ENCODE measurements around the gene ADAMTS13. TPM values are rescaled to one million over a fixed set of nuclear protein-coding genes. Genes with fewer than 3 reads are reported as not detected.

Gene ADAMTS13
- total RNA-seq, 6 experiments from 2014 or later: 8.1 to 27.7 (median 11.3) TPM

DNA sequence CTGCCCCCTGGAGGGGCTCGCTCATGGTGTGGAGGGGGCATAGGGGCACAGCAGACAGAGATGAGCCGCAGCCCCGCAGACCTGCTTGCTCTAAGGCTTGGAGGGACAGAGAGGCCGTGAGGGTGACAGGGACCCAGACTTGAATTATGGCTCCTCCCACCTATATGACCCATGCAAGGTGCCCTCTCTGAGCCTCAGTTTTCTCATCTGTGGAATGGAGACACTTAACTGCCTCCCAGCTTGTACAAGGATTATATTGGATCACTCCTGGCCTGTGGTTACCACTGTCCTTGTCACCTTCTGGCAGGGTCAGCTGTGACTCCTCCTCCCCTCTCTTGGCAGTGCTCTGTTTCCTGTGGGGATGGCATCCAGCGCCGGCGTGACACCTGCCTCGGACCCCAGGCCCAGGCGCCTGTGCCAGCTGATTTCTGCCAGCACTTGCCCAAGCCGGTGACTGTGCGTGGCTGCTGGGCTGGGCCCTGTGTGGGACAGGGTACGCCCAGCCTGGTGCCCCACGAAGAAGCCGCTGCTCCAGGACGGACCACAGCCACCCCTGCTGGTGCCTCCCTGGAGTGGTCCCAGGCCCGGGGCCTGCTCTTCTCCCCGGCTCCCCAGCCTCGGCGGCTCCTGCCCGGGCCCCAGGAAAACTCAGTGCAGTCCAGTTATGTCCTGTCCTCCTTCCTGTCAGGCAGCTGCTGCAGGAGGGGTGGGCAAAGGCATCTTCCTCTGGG lies 32.9 kb downstream of the ADAMTS13 start:
- peaks cover 0 to 3% (median 0%) of the 10 kb centered on the region in 4 donors for H3K4me1 ChIP-seq
- no peaks in the 10 kb centered on the region for H3K9me3 ChIP-seq
- no peak overlapping the region for H3K27ac ChIP-seq
- TF ChIP-seq POLR2A (IDR thresholded peaks at IDR 0.05) (no peak), CTCF (IDR thresholded peaks at IDR 0.05) (no peak)
- H3K4me3 ChIP-seq: no peak overlapping the region
- no peak for ATAC-seq
- 73% methylated on average over 3 of the region's 20 CpGs for WGBS (ENCODE audit: insufficient coverage, low coverage, low lambda C conversion rate, missing lambda C conversion rate)
- H3K36me3 ChIP-seq: no peaks in the 10 kb centered on the region
- intact Hi-C loops (cut with DNase I): no loop called here
- H3K27me3 ChIP-seq: no peaks in the 10 kb centered on the region
- no peak for DNase-seq

- Histone ChIP-seq H3K9me3 (no peaks in the 10 kb centered on the region), H3K27ac (no peak overlapping the region), H3K4me1 (peaks cover 0 to 4% (median under 1%) of the 10 kb centered on the region in 4 donors), H3K4me3 (no peak overlapping the region), H3K27me3 (no peaks in the 10 kb centered on the region), H3K36me3 (no peaks in the 10 kb centered on the region)
- no CpG with 5 or more reads among the region's 11 CpGs for WGBS (ENCODE audit: insufficient coverage, low coverage, low lambda C conversion rate, missing lambda C conversion rate)
- DNase-seq: no peak
- TF ChIP-seq CTCF (IDR thresholded peaks at IDR 0.05): no peak
- no peak for TF ChIP-seq POLR2A (IDR thresholded peaks at IDR 0.05)
- ATAC-seq: no peak
- intact Hi-C loops (cut with DNase I): no loop called here
These were observed 33.8 kb downstream of the ADAMTS13 start for GRCh38 chr9:133455936-133456335.

- ATAC-seq: no peak
- H3K27ac ChIP-seq: no peak overlapping the region
- no peaks in the 10 kb centered on the region for H3K36me3 ChIP-seq
- intact Hi-C loops (cut with DNase I): no loop called here
- no peak overlapping the region for H3K4me3 ChIP-seq
- no peaks in the 10 kb centered on the region for H3K9me3 ChIP-seq
- TF ChIP-seq CTCF (IDR thresholded peaks at IDR 0.05): no peak
- no peak for TF ChIP-seq POLR2A (IDR thresholded peaks at IDR 0.05)
- H3K4me1 ChIP-seq: peaks cover 0 to 9% (median 3%) of the 10 kb centered on the region in 4 donors
- no CpG with 5 or more reads among the region's 9 CpGs for WGBS (ENCODE audit: insufficient coverage, low coverage, low lambda C conversion rate, missing lambda C conversion rate)
- no peak for DNase-seq
- no peaks in the 10 kb centered on the region for H3K27me3 ChIP-seq
These were observed 34.2 kb downstream of the ADAMTS13 start for GRCh38 chr9:133456409-133456808.

DNA sequence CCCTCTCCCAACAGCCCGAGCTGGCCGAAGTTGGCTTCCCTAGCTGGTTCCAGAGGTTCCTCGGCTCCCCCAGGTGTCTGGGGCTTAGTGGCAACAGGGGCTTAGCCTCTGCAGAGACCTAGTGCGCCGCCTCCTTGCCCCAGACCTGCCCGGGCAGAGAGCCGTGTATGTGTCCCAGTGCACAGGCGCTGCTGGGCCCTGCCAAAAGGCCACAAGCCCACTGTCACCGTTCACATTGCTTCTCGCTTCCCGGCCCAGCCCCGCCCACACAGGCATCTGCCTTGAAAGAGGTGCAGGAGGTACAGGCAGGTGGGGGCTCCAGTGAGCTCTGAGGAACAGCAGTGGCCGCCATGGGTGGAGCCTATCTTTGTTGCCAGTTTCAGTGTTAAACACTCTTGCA lies 35.1 kb downstream of the ADAMTS13 start:
- Histone ChIP-seq H3K4me1 (peaks cover 0 to 17% (median 6%) of the 10 kb centered on the region in 4 donors), H3K27ac (no peak overlapping the region), H3K9me3 (no peaks in the 10 kb centered on the region), H3K4me3 (no peak overlapping the region), H3K36me3 (no peaks in the 10 kb centered on the region), H3K27me3 (no peaks in the 10 kb centered on the region)
- intact Hi-C loops (cut with DNase I): no loop called here
- ATAC-seq: no peak
- DNase-seq: peak in 1 of 3 donors; percentile 55
- WGBS (ENCODE audit: insufficient coverage, low coverage, low lambda C conversion rate, missing lambda C conversion rate): no CpG with 5 or more reads among the region's 13 CpGs
- TF ChIP-seq CTCF (IDR thresholded peaks at IDR 0.05) (no peak), POLR2A (IDR thresholded peaks at IDR 0.05) (no peak)
